IPS DF 4.7 (cell line): ENCODE results near the gene ANKRD11.
"Not testable (repeated sequence)": the region's sequence is repeated elsewhere in the genome, so short reads cannot be mapped to it uniquely, and the experiment has no call there.

Experiments used
- DNase-seq: peaks from one replicate; pipeline ENCODE4 v3.0.0-alpha.2; 2013; ENCODE audit warnings: low spot score; ENCODE audit errors: extremely low read depth

ANKRD11 gene

GRCh38 chr16:89408315-89408714 lies 82.0 kb downstream of the ANKRD11 start:
- no peak for DNase-seq

- no peak for DNase-seq
Observed at GRCh38 chr16:89407925-89408300, 82.4 kb downstream of the ANKRD11 start.

GRCh38 chr16:89407282-89407924 lies 83.0 kb downstream of the ANKRD11 start:
- DNase-seq = no peak

DNA sequence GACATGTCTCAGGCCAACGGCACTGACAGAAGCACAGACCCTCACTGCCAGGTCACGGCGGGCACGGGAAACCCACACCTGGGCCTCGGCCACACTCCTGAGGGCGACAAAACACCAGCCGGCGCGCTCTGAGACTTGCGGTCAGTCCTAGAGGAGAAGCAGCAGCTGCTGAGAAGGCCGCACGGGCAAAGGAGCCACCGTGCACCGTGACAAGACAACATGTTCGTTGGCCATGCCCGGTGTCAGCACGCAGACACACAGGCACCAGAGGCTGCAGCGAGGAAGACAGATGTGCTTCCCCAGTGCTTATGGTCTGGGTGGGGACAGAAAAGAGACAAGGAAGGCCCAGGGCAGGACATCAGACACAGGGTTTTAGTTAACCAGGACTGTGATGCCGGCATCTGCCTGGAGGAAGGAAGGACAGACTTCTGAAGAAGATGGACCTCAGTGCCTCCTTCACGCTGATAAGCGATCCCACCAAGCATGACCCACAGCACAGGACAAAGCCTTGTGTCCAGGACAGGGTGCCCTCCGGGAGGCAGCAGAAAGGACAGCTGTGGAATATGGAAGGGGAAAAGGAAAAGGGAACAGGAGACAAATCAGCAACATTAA lies 84.0 kb downstream of the ANKRD11 start:
- no peak for DNase-seq

- DNase-seq = no peak
Observed at GRCh38 chr16:89404561-89404960, 85.8 kb downstream of the ANKRD11 start.

DNA sequence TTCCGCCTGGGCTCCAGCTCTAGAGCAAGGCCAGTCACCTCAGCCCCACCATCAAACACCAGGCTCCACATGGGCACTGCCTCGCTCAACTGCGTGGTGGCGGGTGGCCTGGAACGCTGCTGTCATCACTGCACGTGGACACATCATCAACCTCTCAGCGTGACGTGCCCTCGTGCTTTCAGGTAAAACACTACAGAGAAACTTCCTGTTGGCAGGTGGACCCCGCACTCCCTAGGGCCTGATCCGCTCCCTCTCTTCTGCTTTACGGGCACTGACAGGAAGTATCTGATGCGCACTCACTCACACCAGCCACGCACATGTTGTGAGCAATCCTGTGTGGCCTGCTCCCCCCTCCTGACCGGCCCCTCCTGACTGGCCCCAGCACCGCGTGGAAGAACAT lies 87.4 kb downstream of the ANKRD11 start:
- DNase-seq = no peak

- no peak for DNase-seq
Observed at GRCh38 chr16:89401641-89402445, 88.5 kb downstream of the ANKRD11 start.

DNA sequence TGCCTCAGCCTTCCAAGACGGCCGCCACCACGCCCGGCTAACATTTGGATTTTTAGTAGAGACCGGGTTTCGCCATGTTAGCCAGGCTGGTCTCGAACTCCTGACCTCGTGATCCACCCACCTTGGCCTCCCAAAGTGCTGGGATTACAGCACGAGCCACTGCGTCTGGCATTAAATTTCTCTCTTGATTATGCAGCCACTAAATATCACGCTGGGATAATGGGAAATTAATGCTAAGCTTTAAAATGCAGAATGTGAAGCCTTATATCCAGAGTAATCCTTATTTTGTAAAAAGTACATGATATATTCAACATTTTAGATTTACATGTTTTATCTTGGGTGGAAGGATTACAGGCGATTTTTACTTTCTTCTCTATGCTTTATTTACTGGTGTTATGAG lies 89.2 kb downstream of the ANKRD11 start:
- no peak for DNase-seq

GRCh38 chr16:89400740-89401139 lies 89.6 kb downstream of the ANKRD11 start:
- DNase-seq = no peak

DNA sequence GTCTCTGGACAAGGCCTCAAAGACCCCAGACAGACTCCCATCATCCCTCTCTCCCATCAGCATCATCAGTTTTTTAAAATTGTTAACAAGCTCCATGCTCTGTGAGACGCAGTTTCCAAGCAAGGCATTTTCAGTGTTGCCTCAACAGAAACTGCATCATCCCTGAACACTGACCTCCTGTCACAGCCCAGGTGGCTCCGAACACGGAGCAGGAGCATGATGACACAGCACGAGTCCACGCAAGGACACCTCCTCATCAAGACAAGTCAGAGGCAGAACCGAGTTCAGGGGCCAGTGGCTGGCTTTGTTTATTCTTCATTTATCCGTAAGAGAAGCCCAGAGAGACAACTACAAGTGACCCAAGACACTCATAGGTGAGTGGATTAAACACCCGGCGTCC lies 91.4 kb downstream of the ANKRD11 start:
- DNase-seq = no peak

DNA sequence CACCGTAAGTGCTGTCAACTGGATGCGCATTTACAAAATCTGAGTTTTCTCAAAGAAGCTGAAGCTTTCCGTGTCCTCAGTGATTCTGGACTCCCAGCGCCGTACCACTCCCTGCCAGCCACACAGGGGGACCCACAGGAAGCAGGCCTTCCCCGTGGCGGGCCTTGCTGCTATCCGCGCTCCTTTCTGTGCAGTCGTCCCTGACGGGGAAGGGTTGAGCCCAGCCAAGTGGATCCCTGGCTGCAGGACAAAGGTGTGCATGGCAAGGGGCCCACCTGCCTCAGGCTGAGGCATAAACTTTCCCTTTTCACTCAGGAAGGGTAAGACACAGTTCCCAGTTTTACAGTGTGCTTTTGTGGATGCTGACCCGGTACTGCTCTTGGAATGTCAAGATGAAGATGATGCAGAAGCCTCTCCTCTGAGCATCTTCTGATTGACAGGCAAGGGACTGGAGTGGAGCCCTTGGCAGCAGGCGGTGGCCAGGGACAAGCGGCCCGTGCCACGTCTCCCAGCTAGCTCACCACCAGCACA lies 93.0 kb downstream of the ANKRD11 start:
- DNase-seq = no peak

GRCh38 chr16:89396156-89396555 lies 94.2 kb downstream of the ANKRD11 start:
- no peak for DNase-seq

GRCh38 chr16:89395150-89396142 lies 94.9 kb downstream of the ANKRD11 start:
- DNase-seq = no peak

- DNase-seq = no peak
Observed at GRCh38 chr16:89393738-89394406, 96.5 kb downstream of the ANKRD11 start.

DNA sequence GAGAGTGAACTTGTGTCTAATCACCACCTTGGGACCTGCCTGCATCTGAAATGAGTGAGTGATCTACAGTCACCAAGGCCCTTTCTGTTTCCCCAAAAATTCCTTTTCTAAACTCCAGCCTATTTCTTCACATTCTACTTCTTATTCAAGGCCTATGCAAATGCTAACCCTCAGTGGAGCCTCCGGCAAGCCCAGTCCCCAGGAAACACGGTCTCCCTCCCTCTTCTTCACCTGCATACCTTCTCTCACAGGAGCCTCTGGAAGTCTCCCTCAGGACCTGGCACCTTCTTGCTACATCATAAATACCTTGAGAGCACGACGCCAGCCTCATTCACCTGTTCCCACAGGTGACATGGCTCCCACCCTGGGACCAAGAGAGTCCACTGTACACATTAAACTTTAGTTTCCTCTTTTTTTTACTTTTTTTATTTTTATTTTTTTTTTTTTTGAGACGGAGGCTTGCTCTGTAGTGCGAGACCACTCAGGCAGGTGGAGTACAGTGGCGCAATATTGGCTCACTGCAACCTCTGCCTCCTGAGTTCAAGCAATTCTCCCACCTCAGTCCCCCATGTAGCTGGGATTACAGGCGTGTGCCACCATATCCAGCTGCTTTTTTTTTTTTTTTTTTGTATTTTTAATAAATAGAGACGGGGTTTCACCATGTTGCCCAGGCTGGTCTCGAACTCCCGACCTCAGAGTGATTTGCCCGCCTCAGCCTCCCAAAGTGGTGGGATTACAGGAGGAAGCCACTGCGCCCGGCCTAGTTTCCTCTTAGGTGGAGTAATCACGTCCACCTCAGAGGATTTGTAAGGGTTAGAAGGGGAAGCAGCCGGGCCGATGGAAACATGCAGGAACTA lies 97.3 kb downstream of the ANKRD11 start:
- DNase-seq = no peak

DNA sequence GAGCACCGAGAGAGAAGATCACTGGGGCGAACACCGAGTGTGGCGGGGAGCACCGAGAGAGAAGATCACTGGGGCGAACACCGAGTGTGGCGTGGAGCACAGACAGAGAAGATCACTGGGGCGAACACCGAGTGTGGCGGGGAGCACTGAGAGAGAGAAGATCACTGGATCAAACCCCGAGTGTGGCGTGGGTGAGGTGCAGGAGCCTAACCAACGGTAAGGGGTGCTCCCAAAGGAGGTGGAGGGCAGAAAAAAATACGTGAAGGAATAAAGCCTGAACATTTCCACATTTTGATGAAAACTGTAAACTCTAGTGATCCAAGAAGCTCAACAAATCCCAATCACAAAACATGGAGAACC lies 100.2 kb downstream of the ANKRD11 start:
- DNase-seq = not testable (repeated sequence)

DNA sequence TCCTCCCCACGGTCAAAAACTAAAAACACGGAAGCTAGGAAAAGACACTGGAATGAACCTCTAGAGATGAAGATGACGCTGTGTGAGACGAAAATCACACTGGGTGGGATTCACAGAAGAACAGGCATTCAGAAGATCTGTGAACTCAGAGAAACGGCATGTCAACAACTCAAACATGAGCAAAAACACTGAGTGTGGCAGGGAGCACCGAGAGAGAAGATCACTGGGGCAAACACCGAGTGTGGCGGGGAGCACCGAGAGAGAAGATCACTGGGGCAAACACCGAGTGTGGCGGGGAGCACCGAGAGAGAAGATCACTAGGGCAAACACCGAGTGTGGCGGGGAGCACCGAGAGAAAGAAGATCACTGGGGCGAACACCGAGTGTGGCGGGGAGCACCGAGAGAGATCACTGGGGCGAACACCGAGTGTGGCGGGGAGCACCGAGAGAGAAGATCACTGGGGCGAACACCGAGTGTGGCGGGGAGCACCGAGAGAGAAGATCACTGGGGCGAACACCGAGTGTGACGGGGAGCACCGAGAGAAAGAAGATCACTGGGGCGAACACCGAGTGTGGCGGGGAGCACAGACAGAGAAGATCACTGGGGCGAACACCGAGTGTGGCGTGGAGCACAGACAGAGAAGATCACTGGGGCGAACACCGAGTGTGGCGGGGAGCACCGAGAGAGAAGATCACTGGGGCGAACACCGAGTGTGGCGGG lies 100.7 kb downstream of the ANKRD11 start:
- DNase-seq = not testable (repeated sequence)

- DNase-seq = no peak
Observed at GRCh38 chr16:89388536-89388935, 101.8 kb downstream of the ANKRD11 start.
